Measurements from ENCODE around the gene PPOX. TPM values are rescaled to one million over a fixed set of nuclear protein-coding genes. Genes with fewer than 3 reads are reported as not detected.

Gene PPOX
- total RNA-seq, 1 donor from 2014 or later: 17.1 TPM

DNA sequence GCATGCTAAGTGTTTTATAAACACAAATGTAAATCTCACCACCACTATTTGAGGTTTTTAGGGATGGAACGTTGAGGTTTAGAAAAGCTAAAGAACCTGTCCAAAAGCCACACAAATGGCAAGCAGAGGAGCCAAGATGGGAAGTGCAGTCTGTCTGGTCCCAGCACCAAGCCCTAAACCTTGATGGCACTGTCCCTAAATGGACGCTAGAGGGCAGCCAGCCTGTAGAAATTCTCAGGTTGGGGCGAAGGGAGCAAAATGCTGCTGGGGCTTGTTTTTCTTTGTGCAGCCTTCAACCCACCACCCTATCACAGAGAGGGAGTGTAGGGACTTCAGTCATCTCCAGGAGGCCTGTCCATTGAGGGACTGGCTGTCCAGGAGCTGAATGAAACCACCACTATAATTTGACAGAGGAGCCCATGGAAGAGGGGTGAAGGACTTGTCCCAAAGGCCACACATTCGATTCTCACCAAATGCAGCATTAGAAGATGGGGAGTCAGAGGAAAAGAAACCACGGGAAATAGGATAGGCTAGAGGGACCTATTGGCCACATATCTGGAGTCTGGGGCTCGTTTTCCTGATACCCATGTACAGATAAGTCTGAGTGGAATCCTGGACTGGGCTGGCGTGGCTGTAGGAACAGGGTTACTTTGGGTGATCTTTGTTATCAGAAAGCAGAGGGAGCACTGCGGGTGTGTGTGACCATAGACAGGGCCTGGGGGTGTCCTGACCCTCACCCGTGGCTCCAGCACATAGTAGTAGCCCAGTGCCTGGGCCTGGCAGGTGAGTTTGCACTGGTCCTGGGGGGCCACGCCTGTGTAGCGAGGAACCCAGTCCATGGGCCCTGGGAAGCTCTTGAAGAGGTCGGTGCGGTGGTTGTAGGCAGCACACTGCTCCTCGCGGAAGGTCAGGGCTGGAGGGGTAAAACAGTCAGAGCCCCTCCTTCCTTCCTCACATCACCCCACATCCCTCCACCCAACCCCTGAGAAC, 26.5 kb downstream of the PPOX start:
- ATAC-seq (ENCODE audit: poor library complexity) (peak; percentile 72), DNase-seq (no peak)
- intact Hi-C loops (cut with DNase I): loop anchor here (10.0 kb wide), 1 partner anchor 192 kb away; no protein-coding TSS in a partner anchor

GRCh38 chr1:161193561-161194235, 27.5 kb downstream of the PPOX start:
- DNase-seq: no peak
- no peak for ATAC-seq (ENCODE audit: poor library complexity)
- intact Hi-C loops (cut with DNase I): loop anchor here (10.0 kb wide), 1 partner anchor 191 kb away; no protein-coding TSS in a partner anchor

DNA sequence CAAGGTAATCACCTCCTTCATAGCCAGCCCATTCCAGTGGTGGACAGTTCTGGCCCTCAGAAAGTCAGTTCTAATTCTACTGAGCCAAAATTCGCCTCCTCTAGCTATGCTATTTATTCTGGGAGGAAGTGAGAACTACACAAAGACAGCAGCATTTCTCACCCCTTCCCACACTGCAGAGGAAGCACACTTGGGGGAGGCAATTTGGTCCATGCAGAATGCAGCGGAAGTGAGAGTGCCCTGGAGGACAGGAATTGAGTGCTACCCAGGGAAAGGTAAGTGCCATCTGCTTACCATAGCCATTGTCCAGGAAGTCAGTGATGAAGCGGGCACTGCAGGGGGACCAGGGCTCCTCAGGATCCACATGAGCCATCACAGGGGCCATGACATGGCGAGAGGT, 28.9 kb downstream of the PPOX start:
- ATAC-seq (ENCODE audit: poor library complexity): no peak
- intact Hi-C loops (cut with DNase I): loop anchor here (10.0 kb wide), 1 partner anchor 190 kb away; no protein-coding TSS in a partner anchor
- no peak for DNase-seq

- ATAC-seq (ENCODE audit: poor library complexity) (no peak), DNase-seq (no peak)
- intact Hi-C loops (cut with DNase I): loop anchor here (10.0 kb wide), 1 partner anchor 189 kb away; no protein-coding TSS in a partner anchor
Measured at GRCh38 chr1:161196111-161196510, 29.9 kb downstream of the PPOX start.

DNA sequence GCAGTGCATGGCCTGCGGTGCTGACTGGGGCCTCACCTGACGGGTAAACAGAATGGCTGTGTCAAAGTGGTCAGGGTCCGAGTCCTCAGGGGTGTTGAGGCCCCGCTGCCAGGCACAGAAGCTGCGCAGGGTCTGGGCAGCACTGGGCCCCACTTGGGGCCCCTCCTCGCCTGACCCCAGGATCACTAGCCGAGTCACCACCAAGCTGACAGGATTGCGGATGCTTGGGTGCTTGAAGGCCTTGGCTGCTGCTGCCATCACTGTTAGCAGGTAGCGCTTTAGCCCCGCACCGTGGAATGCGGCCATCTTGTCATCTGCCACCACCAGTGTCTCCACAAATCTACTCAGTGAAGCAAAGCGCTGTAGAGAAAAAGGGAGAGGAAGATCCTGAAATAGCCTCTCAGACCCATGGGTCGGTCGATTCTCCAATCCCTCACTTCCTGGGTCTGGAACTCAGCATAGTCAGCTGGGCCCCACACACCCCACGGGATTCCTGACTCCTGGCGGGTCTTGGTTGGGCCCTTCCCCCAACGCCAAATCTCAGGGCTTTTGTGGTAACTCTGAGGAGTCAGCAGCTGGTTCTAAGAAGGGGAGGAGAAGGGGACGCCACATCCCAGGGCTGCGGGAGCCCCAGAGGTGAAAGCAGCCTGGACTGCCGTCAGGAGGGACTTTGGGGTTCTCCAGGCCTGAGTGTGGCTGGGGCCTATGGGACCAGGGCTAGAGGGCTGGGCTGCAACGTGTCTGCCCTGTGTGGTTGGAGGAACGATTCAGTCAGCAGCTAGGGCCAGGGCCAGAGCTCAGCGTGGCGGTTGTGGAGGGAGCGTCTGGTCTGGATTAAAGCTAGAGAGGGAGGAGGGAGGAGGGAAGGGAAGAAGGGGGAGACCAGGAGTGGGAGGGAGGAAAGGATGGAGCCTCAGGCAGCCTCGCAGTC, 30.6 kb downstream of the PPOX start:
- ATAC-seq (ENCODE audit: poor library complexity): peak; percentile 1
- peak; percentile 72 for DNase-seq
- intact Hi-C loops (cut with DNase I): loop anchor here (10.0 kb wide), 1 partner anchor 188 kb away; no protein-coding TSS in a partner anchor

DNA sequence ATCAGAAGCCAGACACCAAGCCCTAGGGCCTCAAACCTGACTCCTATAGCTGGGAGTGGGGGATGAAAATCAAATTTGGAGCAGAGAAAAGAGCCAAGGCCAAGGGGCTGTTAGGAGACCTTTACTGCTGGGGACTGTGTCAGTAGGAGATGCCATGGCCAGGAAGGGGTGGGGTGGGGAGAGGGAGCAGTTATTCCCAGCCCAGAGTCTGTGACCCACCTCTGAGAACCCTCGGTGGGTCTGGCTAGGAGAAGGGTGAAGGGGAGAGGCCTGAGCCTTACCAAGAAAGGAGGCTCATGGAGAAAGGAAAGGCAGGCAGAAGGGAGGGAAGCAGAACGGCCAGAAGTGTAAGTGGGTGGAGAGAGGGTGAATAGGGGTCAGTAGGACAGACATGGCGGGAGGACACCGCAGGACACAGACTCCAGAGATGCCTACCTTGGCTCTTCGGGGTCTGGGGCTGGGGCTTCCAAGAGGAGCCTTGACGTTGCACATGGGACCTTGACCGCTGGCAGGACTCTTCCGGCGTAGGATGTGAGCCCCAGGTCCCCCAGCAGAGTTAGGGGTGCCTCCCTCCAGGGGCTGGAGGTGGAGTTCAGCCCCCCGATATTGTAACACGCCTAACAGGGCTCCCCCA, 31.5 kb downstream of the PPOX start:
- DNase-seq (no peak), ATAC-seq (ENCODE audit: poor library complexity) (no peak)
- intact Hi-C loops (cut with DNase I): loop anchor here (10.0 kb wide), 1 partner anchor 187 kb away; no protein-coding TSS in a partner anchor

DNA sequence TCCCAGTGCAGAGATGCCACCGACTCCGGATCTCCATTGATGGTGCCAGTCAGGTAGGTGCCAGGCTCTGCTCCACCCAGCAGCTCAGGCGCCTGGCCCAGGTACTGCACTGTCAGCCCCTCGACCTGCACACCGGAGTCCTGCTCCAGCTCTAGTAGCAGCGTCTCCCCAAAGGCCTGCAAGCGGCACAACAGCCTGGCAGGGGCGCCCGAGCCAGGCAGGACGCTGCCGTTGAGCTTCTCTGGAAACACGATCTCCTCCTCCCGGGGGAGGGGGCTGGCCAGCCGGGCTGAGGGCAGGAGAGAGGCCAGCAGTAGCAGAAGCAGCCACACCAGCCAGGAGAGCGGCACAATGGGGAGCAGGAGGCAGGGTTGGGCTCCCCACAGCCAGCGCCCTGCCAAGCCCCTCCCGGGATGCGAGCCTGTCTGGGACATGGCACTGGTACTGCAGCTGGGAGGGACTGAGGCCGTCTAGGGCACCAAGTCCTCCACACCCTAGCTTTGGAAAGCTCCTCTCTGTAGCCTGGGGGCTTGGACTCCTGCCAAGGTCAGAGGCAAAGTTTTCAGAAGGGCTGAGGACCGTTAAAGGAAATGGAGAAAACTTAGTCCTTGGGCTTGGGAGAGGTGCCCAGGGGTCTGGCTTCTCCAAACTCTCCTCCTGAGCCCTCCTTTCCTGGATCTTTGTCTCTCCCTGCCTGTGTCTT, 32.1 kb downstream of the PPOX start:
- ATAC-seq (ENCODE audit: poor library complexity) (no peak), DNase-seq (peak; percentile 70)
- intact Hi-C loops (cut with DNase I): loop anchor here (10.0 kb wide), 1 partner anchor 186 kb away; no protein-coding TSS in a partner anchor

DNA sequence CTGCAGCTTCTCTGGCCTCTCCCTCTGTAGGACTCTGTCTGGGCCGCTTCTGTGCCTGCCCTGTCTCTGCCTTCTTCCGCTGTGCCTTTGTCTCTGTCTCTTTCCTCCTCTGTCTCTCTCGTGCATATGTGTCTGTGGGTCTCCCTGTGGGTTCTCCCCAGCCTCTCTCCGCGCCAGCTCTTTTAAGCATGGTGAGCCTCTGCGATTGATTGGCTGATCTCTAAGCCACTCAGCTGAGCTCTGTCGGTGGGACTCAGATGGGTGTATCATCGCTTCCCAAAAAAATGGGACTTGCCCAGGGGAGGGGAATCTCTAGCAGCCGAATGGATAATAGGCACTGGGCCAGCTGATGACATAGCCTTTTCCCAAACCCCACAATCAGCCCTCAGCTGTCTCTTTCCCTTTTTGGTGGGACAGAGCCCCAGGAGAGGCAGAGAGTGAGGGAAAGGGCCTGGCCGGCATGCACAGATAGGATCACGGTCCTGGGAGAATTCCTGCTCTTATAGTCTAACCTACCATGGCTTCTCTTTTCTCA, 32.7 kb downstream of the PPOX start, which contains the start of gene ADAMTS4:
Gene ADAMTS4, minus strand, starts transcription at position 158 of the 535 bp plus-strand sequence. CDS start 427 bp downstream, outside the sequence.
- peak; percentile 71 for DNase-seq
- intact Hi-C loops (cut with DNase I): loop anchor here (10.0 kb wide), 1 partner anchor 186 kb away; no protein-coding TSS in a partner anchor
- peak; percentile 10 for ATAC-seq (ENCODE audit: poor library complexity)

GRCh38 chr1:161199506-161200139, 33.4 kb downstream of the PPOX start:
- intact Hi-C loops (cut with DNase I): loop anchor here (10.0 kb wide), 1 partner anchor 185 kb away; no protein-coding TSS in a partner anchor
- ATAC-seq (ENCODE audit: poor library complexity) (no peak), DNase-seq (no peak)

DNA sequence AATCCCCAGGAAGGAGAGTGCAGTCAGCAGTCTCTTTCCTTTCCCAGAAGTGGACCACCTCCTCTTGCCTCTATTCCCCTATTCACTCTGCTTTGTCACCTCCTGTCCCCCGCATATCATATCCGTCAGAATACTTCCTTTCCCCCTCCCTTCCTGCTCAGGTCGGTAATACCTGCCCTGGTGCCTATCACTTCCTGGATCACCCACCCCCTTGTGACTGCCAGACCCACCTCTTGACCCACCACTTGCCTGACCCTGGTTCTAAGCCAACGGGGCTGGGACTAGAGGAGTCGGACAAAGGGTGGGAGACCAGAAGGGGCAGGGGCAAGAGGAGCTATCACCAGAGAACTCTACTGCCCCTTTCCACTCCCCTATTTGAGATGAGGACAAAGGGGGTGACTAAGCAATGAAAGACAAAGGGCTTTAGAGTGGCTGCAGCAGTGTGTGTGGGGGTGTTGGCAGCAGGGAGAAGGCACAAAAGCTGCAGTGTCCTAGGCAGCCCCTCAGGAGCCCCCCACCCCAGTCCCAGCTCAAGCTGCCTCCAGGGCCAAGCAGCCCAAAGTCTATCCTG, 34.3 kb downstream of the PPOX start:
- DNase-seq (peak; percentile 41), ATAC-seq (ENCODE audit: poor library complexity) (no peak)
- intact Hi-C loops (cut with DNase I): no loop called here

GRCh38 chr1:161200992-161201835, 35.0 kb downstream of the PPOX start:
- DNase-seq (peak; percentile 65), ATAC-seq (ENCODE audit: poor library complexity) (peak; percentile 32)
- intact Hi-C loops (cut with DNase I): no loop called here

DNA sequence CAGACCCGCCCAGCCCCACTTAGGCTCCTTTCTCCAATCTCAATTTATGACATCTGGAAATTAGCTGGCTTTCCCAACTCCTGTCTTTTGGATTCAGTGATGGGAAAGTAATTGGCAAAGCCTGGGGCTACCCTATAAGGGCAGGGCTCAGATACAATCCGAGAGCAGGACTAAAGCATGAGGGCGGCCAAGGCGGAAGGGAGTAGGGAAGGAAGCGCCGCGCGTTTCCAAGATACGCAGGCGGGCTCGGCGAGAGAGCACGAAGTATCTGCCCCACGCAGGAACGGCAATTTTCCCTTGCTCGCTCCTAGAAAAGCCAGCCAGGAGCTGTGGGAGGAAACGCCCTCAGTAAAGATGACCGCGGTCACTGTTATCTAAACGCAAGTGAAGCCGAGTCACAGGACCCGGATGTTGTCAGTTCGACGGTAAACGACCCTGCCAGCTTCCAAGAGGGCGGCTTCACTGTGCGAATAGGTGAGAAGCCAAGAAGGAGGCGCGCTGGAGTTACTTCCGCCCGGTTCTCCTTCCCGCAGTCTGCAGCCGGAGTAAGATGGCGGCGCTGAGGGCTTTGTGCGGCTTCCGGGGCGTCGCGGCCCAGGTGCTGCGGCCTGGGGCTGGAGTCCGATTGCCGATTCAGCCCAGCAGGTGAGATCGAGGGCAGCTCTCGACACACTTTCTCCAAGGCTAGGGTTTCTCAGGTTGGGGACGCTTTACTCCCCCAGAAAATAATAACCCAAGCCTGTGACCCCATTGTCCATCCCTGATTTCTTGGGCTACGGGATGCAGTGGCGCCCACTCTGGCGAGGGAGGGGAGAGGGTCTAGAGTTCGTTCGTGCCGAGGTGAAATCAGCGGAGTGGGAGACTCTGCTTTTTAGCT, 35.8 kb downstream of the PPOX start, which contains the start of gene NDUFS2:
Gene NDUFS2, plus strand, starts transcription at position 532 of the 877 bp plus-strand sequence. Its CDS starts 19 bp downstream, at position 551.
- intact Hi-C loops (cut with DNase I): no loop called here
- DNase-seq: peak; percentile 98
- ATAC-seq (ENCODE audit: poor library complexity): peak; percentile 87

GRCh38 chr1:161206411-161207140, 40.4 kb downstream of the PPOX start:
- ATAC-seq (ENCODE audit: poor library complexity): peak; percentile 28
- intact Hi-C loops (cut with DNase I): no loop called here

More at GRCh38 chr1:161206411-161207140, 40.4 kb downstream of the PPOX start:
- peak; percentile 48 for DNase-seq
